ENCODE data around the gene SERPINB11.

Gene SERPINB11

GRCh38 chr18:63681449-63682340 lies 21.1 kb upstream of the SERPINB11 start:
- TF ChIP-seq CTCF (IDR thresholded peaks at IDR 0.05; ENCODE audit: extremely low read depth, insufficient read depth, missing control alignments): no peak
- no peak for DNase-seq (ENCODE audit: low spot score)
- in situ Hi-C loops (cut with MboI; ENCODE audit: low pct_unique_long_range_greater_than_20kb, low sequenced_read_pairs, unreplicated experiment): no loop called here

GRCh38 chr18:63683152-63683551 lies 19.6 kb upstream of the SERPINB11 start:
- no peak for DNase-seq (ENCODE audit: low spot score)
- TF ChIP-seq CTCF (IDR thresholded peaks at IDR 0.05; ENCODE audit: extremely low read depth, insufficient read depth, missing control alignments): no peak
- in situ Hi-C loops (cut with MboI; ENCODE audit: low pct_unique_long_range_greater_than_20kb, low sequenced_read_pairs, unreplicated experiment): no loop called here

GRCh38 chr18:63683890-63684289 lies 18.9 kb upstream of the SERPINB11 start:
- in situ Hi-C loops (cut with MboI; ENCODE audit: low pct_unique_long_range_greater_than_20kb, low sequenced_read_pairs, unreplicated experiment): no loop called here
- no peak for DNase-seq (ENCODE audit: low spot score)
- no peak for TF ChIP-seq CTCF (IDR thresholded peaks at IDR 0.05; ENCODE audit: extremely low read depth, insufficient read depth, missing control alignments)

GRCh38 chr18:63684718-63685117 lies 18.0 kb upstream of the SERPINB11 start:
- TF ChIP-seq CTCF (IDR thresholded peaks at IDR 0.05; ENCODE audit: extremely low read depth, insufficient read depth, missing control alignments): no peak
- DNase-seq (ENCODE audit: low spot score): no peak
- in situ Hi-C loops (cut with MboI; ENCODE audit: low pct_unique_long_range_greater_than_20kb, low sequenced_read_pairs, unreplicated experiment): no loop called here

- in situ Hi-C loops (cut with MboI; ENCODE audit: low pct_unique_long_range_greater_than_20kb, low sequenced_read_pairs, unreplicated experiment): no loop called here
- no peak for DNase-seq (ENCODE audit: low spot score)
- TF ChIP-seq CTCF (IDR thresholded peaks at IDR 0.05; ENCODE audit: extremely low read depth, insufficient read depth, missing control alignments): no peak
These were observed 15.9 kb upstream of the SERPINB11 start for GRCh38 chr18:63686871-63687270.

GRCh38 chr18:63689064-63689463 lies 13.7 kb upstream of the SERPINB11 start:
- in situ Hi-C loops (cut with MboI; ENCODE audit: low pct_unique_long_range_greater_than_20kb, low sequenced_read_pairs, unreplicated experiment): no loop called here
- TF ChIP-seq CTCF (IDR thresholded peaks at IDR 0.05; ENCODE audit: extremely low read depth, insufficient read depth, missing control alignments): no peak

More at GRCh38 chr18:63689064-63689463, 13.7 kb upstream of the SERPINB11 start:
- no peak for DNase-seq (ENCODE audit: low spot score)

All from GM13977 (cell line).